Ammon's horn (tissue), 1 donor: ENCODE data around the gene SIRPA.

Experiments used
- DNase-seq: peaks from one replicate; pipeline ENCODE4 v3.0.0-alpha.2; 2016; ENCODE audit warnings: low spot score

The SIRPA gene

GRCh38 chr20:1888796-1889463 lies 6.3 kb upstream of the SIRPA start:
- DNase-seq = no peak

- peak; percentile 62 for DNase-seq
These were observed 4.5 kb upstream of the SIRPA start for GRCh38 chr20:1890469-1891262.

DNA sequence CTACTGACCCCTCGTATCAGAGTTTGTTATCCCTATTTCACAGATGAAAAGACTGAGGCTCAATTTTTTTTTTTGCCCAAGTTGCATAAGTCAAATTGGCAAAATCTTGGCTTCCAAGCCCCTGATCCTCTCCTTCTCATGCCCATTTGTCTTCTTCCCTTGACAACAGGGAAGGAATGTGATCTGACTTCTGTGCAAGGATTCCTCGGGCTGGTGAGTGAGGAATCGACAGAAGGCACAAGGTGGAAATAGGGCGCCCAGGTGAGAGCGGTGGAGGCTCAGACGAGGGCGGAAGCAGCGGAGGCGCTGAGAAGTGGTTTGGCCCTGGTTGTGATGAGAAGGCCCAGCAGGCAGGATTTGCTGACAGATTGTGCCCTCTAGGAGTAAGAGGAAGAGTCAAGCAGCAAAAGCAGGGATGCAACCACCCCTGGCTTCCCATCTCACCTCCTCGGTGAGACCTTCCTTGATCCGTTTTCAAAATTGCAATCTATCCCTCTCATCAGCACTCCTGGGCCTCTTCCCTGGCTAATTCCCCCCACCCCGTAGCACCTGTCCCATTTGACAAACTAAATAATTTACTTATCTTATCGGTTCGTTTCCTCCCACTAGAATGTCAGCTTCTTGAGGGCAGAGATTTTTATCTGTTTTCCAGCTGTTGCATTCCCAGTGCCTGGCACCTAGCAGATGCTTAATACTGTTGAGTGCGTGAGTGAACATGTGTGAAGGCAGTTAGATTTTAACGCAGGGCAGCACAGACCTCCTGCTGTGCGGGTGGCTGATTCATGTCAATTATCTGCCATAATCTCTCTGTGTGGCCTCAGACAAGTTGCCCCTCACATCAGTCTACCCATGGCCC lies 3.7 kb upstream of the SIRPA start:
- DNase-seq = no peak

DNA sequence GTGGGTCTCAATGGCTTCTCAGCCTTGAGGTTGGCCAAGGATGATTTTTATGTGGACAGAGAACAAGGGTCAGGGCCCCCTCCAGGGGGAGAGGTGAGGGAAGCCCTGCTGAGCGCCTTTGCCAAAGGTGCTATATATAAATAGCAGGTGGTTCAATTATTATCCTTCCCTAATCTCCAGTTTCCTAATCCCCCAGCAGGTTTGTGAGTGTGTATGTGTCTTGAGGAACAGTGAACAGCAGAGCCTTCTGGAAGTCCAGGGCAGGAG lies 3.2 kb upstream of the SIRPA start:
- no peak for DNase-seq

DNA sequence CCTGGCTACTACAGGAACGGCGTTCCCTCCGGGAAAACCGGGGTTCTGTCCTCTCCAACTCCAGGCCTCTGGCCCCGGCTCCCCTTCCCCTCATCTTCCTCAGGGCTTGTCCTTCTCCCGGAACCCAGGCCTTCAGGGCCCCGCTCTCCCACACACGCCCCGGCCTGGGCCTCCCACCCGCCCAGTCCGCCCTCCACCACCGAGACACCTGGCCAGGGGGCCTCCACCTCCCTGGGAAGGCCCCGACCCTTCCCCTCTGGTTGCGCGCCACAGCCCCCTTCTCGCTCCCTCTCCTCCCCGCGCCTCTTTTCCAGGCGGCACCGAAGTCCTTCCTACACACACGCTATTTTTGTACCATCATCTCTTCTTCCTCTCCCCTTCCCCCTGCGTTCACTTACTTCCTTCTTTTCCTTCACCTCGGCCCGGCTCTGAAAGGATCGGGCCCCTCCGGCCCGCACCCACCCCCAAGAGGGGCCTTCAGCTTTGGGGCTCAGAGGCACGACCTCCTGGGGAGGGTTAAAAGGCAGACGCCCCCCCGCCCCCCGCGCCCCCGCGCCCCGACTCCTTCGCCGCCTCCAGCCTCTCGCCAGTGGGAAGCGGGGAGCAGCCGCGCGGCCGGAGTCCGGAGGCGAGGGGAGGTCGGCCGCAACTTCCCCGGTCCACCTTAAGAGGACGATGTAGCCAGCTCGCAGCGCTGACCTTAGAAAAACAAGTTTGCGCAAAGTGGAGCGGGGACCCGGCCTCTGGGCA lies 1.3 kb upstream of the SIRPA start:
- peak; percentile 59 for DNase-seq

- no peak for DNase-seq
These were observed 696 bp upstream of the SIRPA start for GRCh38 chr20:1894471-1894950.

GRCh38 chr20:1895674-1896483 lies 672 bp downstream of the SIRPA start:
- DNase-seq = no peak

DNA sequence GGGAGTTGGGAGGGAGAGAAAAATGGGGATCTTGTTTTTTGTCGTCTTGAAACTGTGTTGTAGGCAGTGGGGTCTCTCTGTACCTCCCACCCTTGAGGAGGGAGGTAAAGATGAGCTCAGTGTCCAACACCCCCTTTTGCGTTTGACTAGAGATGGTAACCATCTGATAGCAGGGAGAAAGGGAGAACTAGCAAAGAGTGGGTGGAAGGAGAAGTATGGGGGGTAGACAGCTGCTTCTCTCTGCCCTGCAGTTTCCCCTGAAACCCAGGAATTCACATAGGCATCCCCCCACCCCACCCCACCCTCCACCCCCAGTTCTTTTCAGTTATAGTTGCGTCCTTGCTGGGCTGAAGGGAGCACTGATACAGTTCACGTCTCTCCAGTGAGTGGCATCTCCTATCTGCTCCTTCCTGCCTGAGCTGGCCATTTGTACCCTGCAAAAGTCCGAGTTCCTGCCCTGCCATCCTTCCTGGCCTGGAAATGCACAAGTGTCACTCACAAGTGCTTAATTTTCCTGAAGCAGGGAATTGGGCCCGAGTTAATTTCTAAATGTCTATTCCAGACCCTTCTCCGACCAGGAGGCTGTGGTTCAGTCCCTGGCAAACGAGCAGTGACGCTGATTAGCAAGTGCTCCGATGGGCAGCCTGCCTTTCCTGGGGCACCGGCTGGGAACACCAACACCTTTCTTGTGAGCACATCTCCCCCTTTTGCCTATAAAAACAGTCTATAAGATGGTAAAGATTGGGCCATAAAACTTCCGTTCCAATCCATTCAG lies 1.5 kb downstream of the SIRPA start:
- no peak for DNase-seq

GRCh38 chr20:1897541-1897940 lies 2.3 kb downstream of the SIRPA start:
- DNase-seq = no peak

DNA sequence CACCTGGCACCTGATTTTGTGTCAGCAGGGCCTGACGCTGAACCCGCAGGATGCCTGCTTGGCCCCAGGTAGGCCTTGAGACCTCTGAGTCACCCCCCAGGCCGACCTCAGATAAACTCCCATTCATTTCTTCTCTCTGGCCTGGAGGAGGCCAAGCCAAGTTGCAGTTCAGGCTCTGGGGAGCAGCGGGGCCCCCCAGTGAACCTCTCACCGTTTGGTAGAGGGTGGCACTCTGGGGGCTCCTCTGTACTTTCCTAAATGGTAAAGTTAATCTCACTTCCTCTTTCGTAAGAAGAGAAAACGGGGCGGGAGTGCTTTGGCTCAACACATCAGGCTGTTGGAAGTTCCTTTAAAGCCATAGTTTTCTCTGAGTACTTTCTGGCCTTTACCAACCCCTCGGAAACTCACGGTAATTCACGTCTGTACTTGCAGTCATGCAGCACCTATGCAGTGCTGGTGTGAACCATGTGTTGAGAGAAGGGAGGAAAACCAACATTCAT lies 2.8 kb downstream of the SIRPA start:
- DNase-seq = no peak

- DNase-seq = no peak
These were observed 3.5 kb downstream of the SIRPA start for GRCh38 chr20:1898482-1899240.

DNA sequence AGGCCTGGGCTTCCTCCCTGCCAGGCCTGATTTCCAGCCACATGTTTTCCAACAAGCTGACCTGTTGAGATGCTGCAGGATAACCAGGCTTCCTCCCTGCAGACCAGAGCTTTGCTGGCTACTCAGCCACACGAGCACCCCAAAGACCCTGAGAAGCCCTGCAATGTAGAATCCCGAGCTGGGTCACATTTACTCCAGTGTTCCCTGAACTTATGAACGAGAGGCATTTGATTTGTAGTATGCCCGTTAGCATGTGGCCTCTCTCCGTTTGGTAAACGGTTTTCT lies 4.0 kb downstream of the SIRPA start:
- DNase-seq = no peak

GRCh38 chr20:1900321-1900801 lies 5.2 kb downstream of the SIRPA start:
- DNase-seq = peak; percentile 80

- no peak for DNase-seq
These were observed 6.5 kb downstream of the SIRPA start for GRCh38 chr20:1901704-1902103.

GRCh38 chr20:1902188-1902587 lies 7.0 kb downstream of the SIRPA start:
- DNase-seq = no peak

DNA sequence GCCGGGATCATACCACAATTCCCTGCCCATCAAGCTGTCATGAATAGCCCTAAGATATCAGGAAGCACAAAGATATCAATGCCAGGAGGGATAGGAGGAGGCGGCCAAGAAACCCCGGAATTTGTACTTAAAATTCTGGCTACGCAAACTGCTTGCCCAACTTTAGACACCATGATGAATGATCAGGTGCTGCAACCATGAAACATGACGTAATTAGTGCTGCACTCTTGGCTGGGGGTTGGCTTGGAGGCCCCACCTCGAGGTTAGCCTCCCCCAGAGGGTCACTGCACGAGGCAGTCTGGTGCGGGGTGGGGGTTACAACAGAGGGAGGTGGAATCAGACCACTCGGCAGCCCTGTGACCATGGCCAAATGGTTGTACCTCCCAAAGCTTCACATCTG lies 8.9 kb downstream of the SIRPA start:
- no peak for DNase-seq

DNA sequence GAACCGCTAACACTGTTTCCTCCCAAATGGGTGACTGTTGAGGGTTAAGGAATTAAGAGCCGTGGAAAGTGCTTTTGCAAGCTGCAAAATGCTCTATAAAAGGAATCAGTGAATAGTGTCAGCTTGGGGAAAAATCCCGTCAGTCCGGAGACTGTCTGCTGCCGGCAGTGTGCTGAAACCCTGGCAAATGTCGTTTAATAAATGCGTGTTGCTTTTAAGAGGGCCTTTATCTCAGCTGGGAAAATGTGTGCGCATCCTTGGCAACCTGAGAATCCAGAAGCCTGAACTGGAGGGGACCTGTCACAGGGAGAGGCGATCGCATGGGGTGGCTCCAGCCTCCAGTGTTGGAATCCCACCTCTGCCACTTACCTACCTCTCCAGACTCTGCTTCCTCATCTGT lies 9.8 kb downstream of the SIRPA start:
- DNase-seq = no peak

- DNase-seq = no peak
These were observed 10.5 kb downstream of the SIRPA start for GRCh38 chr20:1905693-1906092.

DNA sequence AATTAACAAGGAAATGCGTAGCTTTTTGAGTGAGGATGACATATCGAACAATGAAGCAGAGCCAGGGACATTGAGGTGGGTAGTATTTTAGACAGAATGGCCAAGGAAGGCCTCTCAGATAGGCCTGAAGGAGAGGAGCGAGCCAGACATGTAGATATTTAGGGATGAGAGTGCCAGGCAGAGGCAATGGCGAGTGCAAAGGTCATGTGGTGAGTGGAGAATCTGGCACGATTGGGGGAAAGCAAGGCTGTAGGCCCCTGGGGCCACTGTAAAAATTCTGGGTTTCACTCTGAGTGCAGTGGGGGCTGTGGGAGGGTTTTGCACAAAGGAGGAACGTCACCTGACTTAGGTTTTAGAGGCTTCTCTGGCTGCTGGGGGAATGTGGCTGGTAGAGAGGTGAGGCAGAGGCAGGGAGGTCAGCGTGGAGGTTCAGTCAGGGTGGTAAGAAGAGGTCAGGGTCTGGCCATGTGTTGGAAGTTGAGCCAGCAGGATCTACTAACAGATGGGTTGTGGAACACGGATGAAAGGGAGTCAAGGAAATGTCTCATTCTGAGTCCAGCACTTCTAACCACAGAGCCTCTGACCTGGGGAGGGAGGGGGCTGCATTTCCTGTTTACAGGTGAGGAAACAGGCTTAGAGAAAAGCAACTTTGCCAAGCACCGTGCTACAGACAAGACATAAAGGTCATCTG lies 11.3 kb downstream of the SIRPA start:
- DNase-seq = no peak
